AG09309 (cell line): ENCODE data around the gene SYT3.

Experiments
- DNase-seq: peaks from one replicate; pipeline ENCODE4 v3.0.0-alpha.2; 2010; ENCODE audit warnings: low read depth
- H3K4me3 ChIP-seq: 2 replicates; pipeline ENCODE4 v1.5.1; 2011; ENCODE audit warnings: mild to moderate bottlenecking, low read depth, low read length, moderate library complexity; ENCODE audit not compliant: control insufficient read depth
- CTCF ChIP-seq: IDR thresholded peaks from 2 replicates; pipeline ENCODE4 v1.5.1; 2011; ENCODE audit warnings: mild to moderate bottlenecking, low read depth, low read length, inconsistent platforms; ENCODE audit not compliant: insufficient read depth, control insufficient read depth; ENCODE audit errors: missing control alignments

SYT3 gene

GRCh38 chr19:50668416-50668815, 28.7 kb upstream of the SYT3 start:
- no peak for TF ChIP-seq CTCF
- DNase-seq: no peak
- H3K4me3 ChIP-seq: no peak overlapping the region

- H3K4me3 ChIP-seq: no peak overlapping the region
- DNase-seq: no peak
- no peak for TF ChIP-seq CTCF
Measured at GRCh38 chr19:50667759-50668231, 28.1 kb upstream of the SYT3 start.

- no peak for DNase-seq
- no peak overlapping the region for H3K4me3 ChIP-seq
- no peak for TF ChIP-seq CTCF
Measured at GRCh38 chr19:50667177-50667758, 27.6 kb upstream of the SYT3 start.

GRCh38 chr19:50666346-50667176, 26.9 kb upstream of the SYT3 start:
- no peak for TF ChIP-seq CTCF
- no peak overlapping the region for H3K4me3 ChIP-seq
- DNase-seq: no peak

GRCh38 chr19:50664204-50664603, 24.5 kb upstream of the SYT3 start:
- DNase-seq: no peak
- no peak overlapping the region for H3K4me3 ChIP-seq
- no peak for TF ChIP-seq CTCF

GRCh38 chr19:50663482-50663790, 23.8 kb upstream of the SYT3 start:
- no peak for TF ChIP-seq CTCF
- DNase-seq: no peak
- no peak overlapping the region for H3K4me3 ChIP-seq
